Measurements from ENCODE around the gene GZMH. TPM values are rescaled to one million over a fixed set of nuclear protein-coding genes. Genes with fewer than 3 reads are reported as not detected.
"Not testable (repeated sequence)": the region's sequence is repeated elsewhere in the genome, so short reads cannot be mapped to it uniquely, and the experiment has no call there.

The GZMH gene
- 1 to 10 TPM; 1.7 to 5.9 (median 4.5) TPM for total RNA-seq

- 71 to 87% methylated on average over 2 of the region's 2 CpGs for WGBS, 2 donors
- DNase-seq (no peak), ATAC-seq (ENCODE audit: low FRiP score in 2 of 2) (no peak)
- H3K27me3 ChIP-seq: no peaks in the 10 kb centered on the region
- TF ChIP-seq CTCF (IDR thresholded peaks at IDR 0.05) (no peak), POLR2A (IDR thresholded peaks at IDR 0.05) (no peak)
- no peak within 1 kb of the TSS for H3K4me3 ChIP-seq
- H3K9me3 ChIP-seq: no peaks in the 10 kb centered on the region
- H3K4me1 ChIP-seq: no peaks in the 10 kb centered on the region
- no peak within 1 kb of the TSS for H3K27ac ChIP-seq
- H3K36me3 ChIP-seq: no peaks in the 10 kb centered on the region
Observed at GRCh38 chr14:24609655-24610344, at the start of gene GZMH. Gene GZMH (minus strand): TSS chr14:24609685. CDS start chr14:24609613, 72 bp downstream.

GRCh38 chr14:24648361-24648760, 38.9 kb upstream of the GZMH start:
- H3K4me3 ChIP-seq; H3K9me3 ChIP-seq; H3K4me1 ChIP-seq; ATAC-seq (ENCODE audit: low FRiP score in 2 of 2); H3K36me3 ChIP-seq; DNase-seq; H3K27me3 ChIP-seq; H3K27ac ChIP-seq: not testable (repeated sequence)
- 69 to 89% methylated on average over 1 of the region's 1 CpG for WGBS, 2 donors

GRCh38 chr14:24639905-24640304, 30.4 kb upstream of the GZMH start:
- Histone ChIP-seq H3K4me1 (no peaks in the 10 kb centered on the region), H3K27ac (no peak overlapping the region)
- 63 to 76% methylated on average over 3 of the region's 3 CpGs for WGBS, 2 donors

GRCh38 chr14:24639270-24639669, 29.8 kb upstream of the GZMH start:
- ATAC-seq (ENCODE audit: low FRiP score in 2 of 2): no peak
- TF ChIP-seq POLR2A (IDR thresholded peaks at IDR 0.05) (no peak), CTCF (IDR thresholded peaks at IDR 0.05) (no peak), POLR2AphosphoS5 (IDR thresholded peaks at IDR 0.05) (no peak), EP300 (IDR thresholded peaks at IDR 0.05) (no peak)

More at GRCh38 chr14:24639905-24640304, 30.4 kb upstream of the GZMH start:
- H3K4me3 ChIP-seq: no peak overlapping the region
- H3K9me3 ChIP-seq: no peaks in the 10 kb centered on the region
- H3K36me3 ChIP-seq: no peaks in the 10 kb centered on the region
- no peaks in the 10 kb centered on the region for H3K27me3 ChIP-seq
- ATAC-seq (ENCODE audit: low FRiP score in 2 of 2) (no peak), DNase-seq (no peak)
- TF ChIP-seq POLR2AphosphoS5 (IDR thresholded peaks at IDR 0.05): no peak
- no peak for TF ChIP-seq CTCF (IDR thresholded peaks at IDR 0.05)
- no peak for TF ChIP-seq EP300 (IDR thresholded peaks at IDR 0.05)
- TF ChIP-seq POLR2A (IDR thresholded peaks at IDR 0.05): no peak

GRCh38 chr14:24634158-24634557, 24.7 kb upstream of the GZMH start, which contains the start of gene GZMB:
Gene GZMB (minus strand): TSS chr14:24634190. CDS start chr14:24634160, 30 bp downstream.
- TF ChIP-seq CTCF (IDR thresholded peaks at IDR 0.05) (peak in 1 of 6 experiments; percentile 18), POLR2A (IDR thresholded peaks at IDR 0.05) (peak in 1 of 4 donors; percentile 23), POLR2AphosphoS5 (IDR thresholded peaks at IDR 0.05) (peak in 1 of 2 donors; percentile 45), EP300 (IDR thresholded peaks at IDR 0.05) (no peak)
- Histone ChIP-seq H3K4me3 (peak within 1 kb of the TSS in 1 of 4 donors; percentile 18), H3K36me3 (no peaks in the 10 kb centered on the region), H3K9me3 (no peaks in the 10 kb centered on the region), H3K27me3 (no peaks in the 10 kb centered on the region), H3K4me1 (peaks cover 0 to 11% (median 2%) of the 10 kb centered on the region in 4 donors), H3K27ac (peak within 1 kb of the TSS in 2 of 4 donors; percentile 25 to 59)
- ATAC-seq (ENCODE audit: low FRiP score in 2 of 2) (peak in 1 of 2 donors; percentile 23), DNase-seq (peak in 1 of 2 donors; percentile 49)
- WGBS, 2 donors: 45 to 61% methylated on average over 2 of the region's 2 CpGs

More at GRCh38 chr14:24639270-24639669, 29.8 kb upstream of the GZMH start:
- H3K4me1 ChIP-seq: no peaks in the 10 kb centered on the region
- DNase-seq: no peak
- WGBS, 2 donors: 89 to 90% methylated on average over 3 of the region's 3 CpGs
- no peaks in the 10 kb centered on the region for H3K27me3 ChIP-seq
- H3K9me3 ChIP-seq: no peaks in the 10 kb centered on the region
- H3K27ac ChIP-seq: no peak overlapping the region
- no peak overlapping the region for H3K4me3 ChIP-seq
- H3K36me3 ChIP-seq: no peaks in the 10 kb centered on the region
